MM.1S (cell line): ENCODE results near the gene RPRD2.

Source experiments
- EZH2 ChIP-seq: fragments of 300-600 bp; sonication (generic); optimal IDR thresholded peaks from 2 replicates; pipeline ENCODE3; 2017; ENCODE audit warnings: low read depth, mild to moderate bottlenecking, antibody characterized with exemption, low read length, mixed read lengths
- EZH2phosphoT487 ChIP-seq: fragments of 300-600 bp; sonication (generic); IDR thresholded peaks from 2 replicates; pipeline ENCODE4 v1.6.1; 2018; ENCODE audit warnings: antibody characterized with exemption, low read length
- TF ChIP-seq, protein P1 (sequence below): fragments of 300-600 bp; sonication (generic); IDR thresholded peaks from 2 replicates; pipeline ENCODE4 v1.5.1; 2016; ENCODE audit warnings: antibody characterized with exemption, low read length, mixed read lengths

GRCh38 chr1:150466964-150467363 lies 103.0 kb downstream of the RPRD2 start:
- TF ChIP-seq, protein P1, sequence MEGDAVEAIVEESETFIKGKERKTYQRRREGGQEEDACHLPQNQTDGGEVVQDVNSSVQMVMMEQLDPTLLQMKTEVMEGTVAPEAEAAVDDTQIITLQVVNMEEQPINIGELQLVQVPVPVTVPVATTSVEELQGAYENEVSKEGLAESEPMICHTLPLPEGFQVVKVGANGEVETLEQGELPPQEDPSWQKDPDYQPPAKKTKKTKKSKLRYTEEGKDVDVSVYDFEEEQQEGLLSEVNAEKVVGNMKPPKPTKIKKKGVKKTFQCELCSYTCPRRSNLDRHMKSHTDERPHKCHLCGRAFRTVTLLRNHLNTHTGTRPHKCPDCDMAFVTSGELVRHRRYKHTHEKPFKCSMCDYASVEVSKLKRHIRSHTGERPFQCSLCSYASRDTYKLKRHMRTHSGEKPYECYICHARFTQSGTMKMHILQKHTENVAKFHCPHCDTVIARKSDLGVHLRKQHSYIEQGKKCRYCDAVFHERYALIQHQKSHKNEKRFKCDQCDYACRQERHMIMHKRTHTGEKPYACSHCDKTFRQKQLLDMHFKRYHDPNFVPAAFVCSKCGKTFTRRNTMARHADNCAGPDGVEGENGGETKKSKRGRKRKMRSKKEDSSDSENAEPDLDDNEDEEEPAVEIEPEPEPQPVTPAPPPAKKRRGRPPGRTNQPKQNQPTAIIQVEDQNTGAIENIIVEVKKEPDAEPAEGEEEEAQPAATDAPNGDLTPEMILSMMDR: no peak
- no peak for TF ChIP-seq EZH2
- no peak for TF ChIP-seq EZH2phosphoT487
